GM21528 (cell line): ENCODE results near the gene GAB2.

Experiments
- ATAC-seq: cut with Tn5 transposase; IDR thresholded peaks from one replicate; pipeline ENCODE4 v1.9.1; 2021; ENCODE audit warnings: mild to moderate bottlenecking, moderate library complexity; ENCODE audit not compliant: unreplicated experiment, low FRiP score

The GAB2 gene

DNA sequence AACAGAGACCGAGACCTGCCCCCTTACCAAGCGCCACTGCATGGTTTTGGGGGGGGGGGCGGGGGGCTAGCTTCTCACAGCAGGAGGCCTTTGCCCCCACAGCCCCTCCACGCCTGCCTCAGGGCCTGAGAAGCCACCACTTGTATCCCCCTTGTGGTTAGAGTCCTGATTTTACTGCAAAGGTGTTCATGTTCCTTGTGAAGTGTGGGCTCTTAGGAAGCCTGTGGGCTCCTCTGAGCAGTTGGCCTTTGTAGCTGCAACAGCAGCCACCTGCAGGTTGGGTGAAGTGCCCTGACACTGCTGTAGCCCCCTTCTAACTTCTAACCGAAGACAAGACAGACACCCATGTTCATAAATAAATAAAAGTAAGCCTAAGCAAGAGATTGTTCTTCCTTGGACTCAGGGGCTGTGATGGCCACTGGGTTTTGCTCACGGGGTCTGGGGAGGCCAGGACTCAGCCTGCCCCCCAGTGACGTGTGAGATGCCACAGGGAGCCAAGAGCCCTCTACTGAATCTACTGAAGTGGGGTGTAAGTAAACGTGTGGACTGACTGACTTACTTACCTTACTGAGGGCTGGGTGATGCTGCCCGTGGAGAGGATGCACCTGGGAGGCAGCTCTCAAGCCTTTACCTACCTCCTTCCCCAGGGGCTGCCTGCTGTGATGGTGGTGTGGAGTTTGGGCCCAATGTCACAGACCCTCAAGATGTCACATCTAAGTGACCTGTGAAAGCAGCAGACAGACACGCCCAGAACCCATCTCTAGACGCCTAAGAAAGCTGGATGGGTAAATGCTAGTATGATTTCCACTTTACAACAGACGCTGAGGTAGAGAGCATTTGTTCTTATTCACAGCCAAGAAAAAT lies 203.1 kb downstream of the GAB2 start:
- ATAC-seq, result no peak

DNA sequence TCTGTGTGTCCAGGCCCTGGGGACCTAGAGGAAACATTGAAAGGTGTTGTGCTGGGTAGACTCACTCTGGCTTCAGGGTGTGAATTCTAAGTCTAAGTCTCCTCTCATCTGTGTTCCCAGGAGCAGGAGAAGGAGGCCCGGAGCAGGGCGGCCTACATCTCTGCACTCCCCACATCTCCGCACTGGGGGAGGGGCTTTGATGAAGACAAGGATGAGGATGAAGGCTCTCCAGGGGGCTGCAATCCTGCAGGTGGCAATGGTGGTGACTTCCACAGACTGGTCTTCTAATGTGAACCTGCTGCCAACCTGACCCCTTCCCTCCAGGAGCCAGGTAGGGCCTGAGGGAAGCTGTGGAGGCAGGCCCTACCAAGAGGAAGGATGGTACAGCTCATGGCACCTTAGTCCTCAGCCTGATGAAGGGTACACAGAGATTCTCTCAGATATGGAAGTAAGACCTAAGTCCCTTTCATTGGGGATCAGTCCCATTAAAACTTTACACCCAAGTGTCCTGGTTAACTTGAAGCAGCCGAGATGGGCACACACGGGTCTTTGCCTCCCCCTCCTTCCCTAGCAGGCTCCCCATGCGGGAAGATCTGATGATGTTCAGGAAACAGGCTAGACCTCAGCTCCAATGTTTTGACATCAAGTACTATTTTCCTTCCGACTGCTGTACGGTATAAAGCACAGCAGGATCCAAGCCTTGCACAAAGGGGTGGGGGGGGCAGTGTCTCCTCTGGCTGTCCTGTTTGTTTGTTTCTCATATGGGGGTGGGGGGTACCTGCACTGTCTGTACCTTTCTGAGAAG lies 203.9 kb downstream of the GAB2 start:
- ATAC-seq, result no peak

DNA sequence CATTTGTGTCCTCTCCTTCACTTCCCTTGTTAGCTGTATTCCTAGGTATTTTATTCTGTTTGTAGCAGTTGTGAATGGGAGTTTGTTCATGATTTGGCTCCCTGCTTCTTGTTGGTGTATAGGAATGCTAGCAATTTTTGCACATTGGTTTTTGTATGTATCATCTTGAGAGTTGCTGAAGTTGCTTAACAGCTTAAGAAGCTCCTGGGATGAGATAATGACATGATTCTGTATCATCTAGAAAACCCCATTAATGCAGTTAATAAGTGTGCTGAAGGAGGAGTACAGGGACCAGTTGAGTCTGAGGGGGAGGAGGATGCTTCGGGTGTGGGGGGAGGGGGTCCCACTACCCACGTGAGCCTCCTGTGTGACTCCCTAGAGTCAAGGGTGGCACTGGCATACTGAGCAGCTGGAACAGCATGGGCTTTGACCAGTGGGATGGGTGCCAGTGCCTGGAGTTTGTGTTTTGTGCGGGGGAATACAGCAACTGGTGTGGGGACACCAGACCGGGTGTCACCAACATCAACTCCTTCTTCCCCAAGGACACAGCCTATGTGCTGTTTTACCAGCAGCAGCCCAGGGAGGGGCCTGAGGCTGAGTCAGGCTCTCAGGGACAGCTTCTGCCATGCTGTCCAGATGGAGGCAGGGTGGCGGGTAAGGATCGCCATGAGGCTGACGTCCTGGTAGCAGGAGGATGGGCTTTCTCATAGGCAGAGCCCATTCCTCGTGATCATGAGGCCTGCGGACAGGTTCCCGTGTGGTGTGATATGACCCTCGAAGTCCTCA lies 204.8 kb downstream of the GAB2 start:
- ATAC-seq, result no peak

DNA sequence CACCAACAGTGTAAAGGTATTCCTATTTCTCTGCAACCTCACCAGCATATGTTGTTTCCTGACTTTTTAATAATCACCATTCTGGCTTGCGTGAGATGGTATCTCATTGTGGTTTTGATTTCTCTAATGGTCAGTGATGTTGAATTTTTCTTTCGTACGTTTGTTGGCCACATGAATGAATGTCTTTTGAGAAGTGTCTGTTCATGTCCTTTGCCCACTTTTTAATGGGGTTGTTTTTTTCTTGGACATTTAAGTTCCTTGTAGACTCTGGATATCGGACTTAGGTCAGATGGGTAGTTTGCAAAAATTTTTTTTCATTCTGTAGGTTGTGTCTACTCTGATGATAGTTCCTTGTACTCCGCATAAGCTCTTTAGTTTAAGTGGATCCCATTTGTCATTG lies 206.1 kb downstream of the GAB2 start:
- ATAC-seq, result no peak

DNA sequence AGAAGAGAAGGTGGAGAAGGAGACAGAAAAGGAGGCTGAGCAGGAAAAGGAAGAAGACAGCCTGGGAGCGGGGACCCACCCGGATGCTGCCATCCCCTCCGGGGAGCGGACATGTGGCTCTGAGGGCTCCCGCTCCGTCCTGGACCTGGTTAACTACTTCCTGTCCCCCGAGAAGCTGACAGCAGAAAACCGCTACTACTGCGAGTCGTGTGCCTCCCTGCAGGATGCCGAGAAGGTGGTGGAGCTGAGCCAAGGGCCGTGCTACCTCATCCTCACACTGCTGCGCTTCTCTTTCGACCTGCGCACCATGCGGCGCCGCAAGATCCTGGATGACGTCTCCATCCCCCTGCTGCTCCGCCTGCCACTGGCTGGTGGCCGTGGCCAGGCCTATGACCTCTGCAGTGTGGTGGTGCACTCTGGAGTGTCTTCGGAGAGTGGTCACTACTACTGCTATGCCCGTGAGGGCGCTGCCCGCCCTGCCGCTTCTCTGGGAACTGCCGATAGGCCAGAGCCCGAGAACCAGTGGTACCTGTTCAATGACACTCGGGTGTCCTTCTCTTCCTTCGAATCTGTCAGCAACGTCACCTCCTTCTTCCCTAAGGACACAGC lies 207.5 kb downstream of the GAB2 start:
- ATAC-seq, result no peak

DNA sequence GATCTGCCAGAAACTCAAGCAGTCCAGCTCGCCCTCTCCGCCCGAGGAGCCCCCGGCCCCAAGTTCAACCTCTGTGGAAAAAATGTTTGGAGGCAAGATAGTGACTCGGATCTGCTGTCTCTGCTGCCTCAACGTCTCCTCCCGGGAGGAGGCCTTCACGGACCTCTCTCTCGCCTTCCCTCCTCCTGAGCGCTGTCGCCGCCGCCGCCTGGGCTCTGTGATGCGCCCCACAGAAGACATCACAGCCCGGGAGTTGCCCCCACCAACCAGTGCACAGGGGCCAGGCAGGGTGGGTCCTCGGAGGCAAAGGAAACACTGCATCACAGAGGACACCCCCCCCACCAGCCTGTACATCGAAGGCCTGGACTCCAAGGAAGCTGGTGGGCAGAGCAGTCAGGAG lies 208.1 kb downstream of the GAB2 start:
- ATAC-seq, result no peak

DNA sequence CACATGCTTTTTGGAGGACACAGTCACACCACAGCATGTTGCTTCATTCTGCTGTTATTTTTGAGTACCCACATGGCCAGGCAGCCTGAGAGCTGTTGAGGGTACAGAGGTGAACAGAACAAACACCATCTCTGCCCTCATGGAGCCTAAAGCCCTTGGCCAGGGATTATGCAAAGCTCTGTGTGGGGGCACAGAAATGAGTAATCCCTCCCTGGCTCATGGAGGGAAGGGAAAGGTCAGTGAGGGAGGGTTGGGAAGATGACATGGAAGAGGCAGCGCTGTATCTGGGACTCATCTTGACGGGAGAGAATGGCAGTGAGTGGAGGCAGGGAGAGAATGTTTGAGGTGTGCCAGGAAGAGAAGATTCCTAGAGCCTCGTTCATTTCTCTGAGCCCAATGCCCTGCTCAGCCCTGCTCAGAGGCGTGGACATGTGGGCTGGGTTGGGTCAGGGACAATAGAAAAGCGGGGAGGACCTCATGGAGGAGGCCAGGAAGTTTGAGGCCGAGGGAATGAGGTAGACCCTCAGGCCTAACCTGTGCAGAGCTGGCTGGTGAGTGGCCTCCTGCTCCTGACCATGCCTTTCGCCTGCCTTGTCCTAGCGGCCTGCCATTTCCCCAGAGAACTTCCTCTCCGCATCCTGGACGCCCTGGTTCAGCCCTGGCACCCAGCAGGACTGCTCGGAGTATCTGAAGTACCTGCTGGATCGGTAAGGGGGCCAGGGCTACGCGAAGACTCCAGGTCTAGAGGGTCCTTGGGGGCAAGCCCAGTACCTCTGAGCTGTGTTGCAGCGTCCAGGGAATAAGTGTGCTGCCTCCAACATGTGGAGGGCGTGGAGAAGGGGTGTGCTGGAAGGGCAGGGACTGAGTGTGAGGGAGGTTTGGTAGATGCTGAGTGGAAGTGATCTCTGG lies 209.1 kb downstream of the GAB2 start:
- ATAC-seq, result no peak

DNA sequence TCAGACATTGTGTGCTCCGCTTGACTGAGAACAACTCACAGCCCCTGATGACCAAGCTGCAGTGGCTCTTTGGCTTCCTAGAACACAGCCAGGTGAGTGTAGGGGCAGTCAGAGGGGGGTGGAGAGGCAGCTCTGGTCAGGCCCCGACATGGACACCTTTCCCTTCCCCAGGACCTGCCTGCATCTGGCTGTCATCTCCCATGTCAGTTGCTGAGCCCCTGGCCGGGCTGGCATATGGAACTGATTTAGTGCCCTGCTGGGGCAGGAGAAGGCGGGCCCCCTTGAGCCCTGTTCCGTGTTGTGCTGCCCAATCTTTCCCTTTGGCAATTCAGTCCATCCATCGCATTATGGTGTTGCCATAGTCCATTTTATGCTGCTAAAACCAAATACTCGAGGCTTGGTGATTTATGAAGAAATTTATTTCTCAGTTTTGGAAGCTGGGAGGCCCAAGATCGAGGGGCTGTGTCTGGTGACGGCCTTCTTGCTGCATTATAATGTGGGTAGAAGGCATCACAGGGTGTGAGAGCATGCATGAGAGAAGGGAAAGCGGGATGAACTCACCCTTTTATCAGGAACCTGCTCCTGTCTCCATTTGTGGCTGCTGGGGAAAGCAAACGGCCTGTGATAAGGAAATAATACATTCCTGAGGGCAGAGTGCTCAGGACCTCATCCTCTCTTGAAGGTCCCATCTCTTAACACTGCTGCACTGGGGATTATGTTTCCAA lies 209.9 kb downstream of the GAB2 start:
- no peak for ATAC-seq

DNA sequence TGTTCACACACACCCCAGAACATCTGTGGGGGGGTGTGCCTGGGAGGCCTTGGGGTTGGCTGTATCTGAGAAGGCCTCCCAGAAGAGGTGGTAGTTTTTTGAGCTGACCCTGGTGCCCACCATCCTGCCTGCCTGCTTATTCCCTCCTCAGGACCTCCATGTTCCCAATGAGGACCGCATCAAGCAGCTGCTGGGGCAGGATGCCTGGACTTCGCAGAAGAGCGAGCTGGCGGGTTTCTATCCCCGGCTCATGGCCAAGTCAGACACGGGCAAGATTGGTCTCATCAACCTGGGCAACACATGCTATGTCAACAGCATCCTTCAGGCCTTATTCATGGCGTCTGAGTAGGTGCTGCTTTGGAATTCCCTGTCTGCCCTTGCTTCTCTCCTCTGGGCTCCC lies 211.9 kb downstream of the GAB2 start:
- ATAC-seq, result no peak

DNA sequence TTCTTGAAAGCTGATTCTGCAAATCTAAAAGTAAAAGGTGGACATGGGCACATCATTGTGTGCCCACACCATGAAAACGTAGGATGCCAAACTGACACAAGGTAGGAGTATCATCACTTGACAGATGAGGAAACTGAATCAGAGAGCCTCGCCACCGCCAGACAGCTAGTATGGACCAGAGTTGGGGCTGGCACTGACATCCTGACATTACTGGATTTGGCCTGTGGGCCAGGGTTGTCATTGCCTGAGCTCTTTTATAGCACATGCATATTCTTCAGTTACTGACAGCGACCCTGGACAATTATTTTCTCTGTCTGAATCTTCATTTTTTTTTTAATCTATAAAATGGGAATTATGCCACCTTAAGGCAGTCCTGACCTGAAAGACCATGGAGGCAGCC lies 212.4 kb downstream of the GAB2 start:
- ATAC-seq, result no peak

DNA sequence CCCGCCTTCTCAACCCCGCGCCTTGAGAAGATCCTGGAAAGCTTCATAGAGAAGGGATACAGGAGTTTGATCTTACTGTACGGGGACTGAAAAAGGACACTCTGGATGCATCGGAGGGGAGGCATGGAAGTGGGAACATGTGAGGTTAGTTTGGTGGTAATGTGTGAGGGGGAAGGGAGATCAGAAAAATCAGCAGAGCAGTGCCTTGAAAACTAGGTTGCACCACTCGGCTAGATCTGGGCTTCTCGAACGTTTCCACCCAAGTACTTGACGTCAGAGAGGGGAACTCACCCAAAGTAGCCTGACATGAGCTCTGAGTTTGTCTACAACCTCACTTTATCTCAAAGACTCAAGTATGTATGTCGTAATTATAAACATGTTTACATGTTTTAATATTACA lies 214.4 kb downstream of the GAB2 start:
- ATAC-seq, result no peak

DNA sequence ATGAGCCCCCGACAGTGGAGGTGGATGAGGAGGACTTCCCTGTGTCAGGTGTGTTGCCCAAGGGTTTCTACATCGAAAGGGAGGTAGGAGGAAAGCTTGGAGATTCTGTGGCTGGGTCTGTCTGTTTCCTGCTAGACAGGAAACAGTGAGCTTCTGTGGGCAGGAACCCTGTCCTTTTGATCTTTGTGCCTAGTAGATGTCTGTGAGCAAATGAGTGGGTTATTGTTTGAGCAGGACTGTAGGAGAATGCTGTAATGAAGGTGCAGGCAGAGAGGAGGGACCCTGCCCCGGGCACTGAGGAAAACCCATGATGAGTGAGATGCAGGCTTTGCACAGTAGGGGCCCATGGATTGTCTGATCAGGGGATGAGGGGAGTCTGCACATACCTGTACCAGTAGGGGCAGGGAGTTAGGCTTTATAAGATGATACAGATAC lies 214.9 kb downstream of the GAB2 start:
- ATAC-seq, result no peak

DNA sequence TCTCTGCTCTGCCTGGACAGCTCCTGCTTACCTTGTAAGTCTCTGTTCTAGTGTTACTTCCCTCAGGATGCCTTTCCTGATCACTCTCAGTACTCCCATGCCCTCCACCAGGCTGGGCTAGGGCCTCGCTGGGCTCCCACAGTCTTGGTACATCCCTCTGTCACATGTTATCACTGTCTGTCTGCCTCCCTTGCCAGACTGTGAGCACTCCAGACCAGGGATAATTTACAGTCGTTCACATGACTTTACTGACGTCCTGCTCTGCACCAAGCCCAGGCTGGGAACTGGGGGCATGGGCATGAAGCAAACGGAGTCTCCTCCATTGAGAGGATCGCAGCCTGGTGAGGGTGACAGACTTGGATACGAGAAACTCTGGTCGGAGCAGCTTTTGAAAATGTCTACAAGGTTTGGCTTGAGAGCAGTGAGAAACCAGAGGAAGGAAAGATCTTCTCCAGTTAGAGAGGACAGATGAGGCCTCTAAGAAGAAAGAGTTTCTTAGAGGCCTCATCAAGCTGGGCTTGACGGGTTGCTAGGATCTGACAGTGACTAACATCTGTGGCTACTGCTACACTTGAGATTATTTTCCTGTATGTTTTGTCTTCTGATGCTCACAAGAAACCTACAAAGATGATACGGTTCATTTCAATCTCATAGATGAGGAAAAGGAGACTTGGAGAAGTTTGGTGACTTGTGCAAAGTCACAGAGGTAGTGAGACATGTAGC lies 216.4 kb downstream of the GAB2 start:
- no peak for ATAC-seq

DNA sequence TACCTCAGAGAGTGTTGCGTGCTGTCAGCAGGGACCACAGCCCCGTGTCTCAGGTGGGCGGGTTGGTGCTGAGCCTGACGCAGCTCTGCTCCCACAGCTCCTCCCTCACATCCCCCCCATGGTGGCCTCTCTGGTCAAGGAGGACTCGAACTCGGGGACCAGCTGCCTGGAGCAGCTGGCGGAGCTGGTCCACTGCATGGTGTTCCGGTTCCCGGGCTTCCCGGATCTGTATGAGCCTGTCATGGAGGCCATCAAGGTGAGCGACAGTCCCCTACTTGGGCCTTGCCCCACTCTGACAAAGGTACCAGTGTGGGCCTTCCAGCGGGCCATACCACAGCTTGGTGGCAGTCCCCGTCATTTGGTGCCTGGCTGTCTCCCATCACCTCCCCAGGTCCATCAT lies 217.1 kb downstream of the GAB2 start:
- no peak for ATAC-seq

DNA sequence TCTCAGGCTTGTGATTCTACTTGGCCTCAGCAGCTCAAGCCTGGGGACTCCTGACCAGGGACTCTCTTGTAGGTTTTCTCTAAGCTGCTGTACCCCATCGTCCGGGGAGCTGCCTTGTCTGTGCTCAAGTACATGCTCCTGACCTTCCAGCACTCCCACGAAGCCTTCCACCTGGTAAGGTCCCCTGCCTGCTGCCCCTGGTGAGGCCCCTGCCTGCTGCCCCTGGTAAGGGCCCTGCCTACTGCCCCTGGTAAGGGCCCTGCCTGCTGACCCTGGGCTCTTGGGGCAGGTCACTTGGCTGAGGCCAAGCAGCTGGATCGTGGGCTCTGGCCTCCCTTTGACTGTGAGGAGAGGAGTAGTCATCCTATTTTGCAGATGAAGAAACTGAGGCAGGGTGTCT lies 217.6 kb downstream of the GAB2 start:
- ATAC-seq, result no peak

DNA sequence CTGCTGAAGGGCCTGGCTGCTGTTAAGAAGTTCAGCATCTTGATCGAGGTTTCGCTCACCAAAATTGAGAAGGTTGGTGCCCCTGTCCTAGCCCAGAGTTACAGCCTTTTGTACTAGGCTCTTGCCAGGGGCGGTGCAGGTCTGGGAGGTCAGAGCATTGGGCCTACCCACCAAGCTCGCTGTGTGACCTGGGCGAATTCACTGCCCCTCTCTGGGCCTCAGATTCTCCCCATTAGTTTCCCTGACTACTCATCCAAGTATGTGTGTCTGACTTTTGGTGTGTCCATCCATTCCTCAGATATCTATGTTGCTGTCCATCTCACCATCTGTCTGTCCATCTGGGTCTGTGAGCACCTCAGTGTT lies 218.0 kb downstream of the GAB2 start:
- ATAC-seq, result no peak

DNA sequence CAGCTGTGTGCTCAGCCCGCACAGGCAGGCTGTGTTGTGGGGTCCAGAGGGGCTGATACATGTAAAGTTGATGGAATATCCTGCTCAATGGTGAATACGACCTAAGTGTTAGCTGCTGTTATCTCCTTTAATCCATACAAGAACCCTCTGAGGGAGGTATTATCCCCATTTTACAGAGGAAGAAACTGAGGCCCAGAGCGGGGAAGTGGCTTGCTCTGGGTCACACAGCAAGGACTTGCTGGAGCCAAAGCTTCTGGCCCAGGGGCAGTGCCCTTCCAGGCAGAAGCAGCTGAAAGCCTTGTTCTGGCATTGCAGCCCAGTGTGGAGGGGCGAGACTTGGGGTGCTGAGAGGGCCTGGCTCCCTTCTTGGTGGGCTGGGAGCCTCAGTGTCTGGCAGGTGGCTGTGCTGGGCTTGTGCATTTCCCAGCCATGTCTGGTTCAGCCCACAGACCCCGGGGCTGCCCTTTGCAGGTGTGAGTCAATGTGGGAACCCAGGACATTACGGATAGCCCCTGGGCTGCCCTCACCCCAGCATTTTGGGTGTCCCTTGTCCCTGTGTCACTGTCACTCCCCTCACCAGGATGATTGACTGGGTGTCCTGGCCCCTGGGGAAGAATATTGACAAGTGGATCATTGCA lies 218.5 kb downstream of the GAB2 start:
- ATAC-seq, result no peak

DNA sequence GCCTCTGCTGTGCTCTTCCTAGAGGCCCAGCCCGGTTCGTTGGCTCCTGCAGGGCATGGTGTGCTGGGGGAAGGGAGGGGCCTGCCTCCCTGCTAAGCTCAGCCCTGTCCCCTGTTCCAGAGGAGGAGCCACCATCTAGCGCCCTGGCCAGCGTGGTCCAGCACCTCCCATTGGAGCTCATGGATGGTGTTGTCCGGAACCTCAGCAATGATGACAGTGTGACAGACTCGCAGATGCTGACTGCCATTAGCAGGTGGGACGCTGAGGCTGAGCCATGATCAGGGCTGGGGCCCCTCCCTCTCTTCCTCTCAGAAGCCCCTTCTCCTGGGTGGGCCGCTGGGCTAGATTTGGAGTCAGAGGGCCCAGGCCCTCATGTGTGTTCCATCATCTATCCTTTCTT lies 219.8 kb downstream of the GAB2 start:
- ATAC-seq, result no peak
